Retinal pigment epithelial cell (primary cell): ENCODE measurements around the gene LSG1.

Experiments
- DNase-seq: peaks from one replicate; pipeline ENCODE4 v3.0.0-alpha.2; 2010; ENCODE audit warnings: low read depth
- H3K4me3 ChIP-seq: 2 replicates; pipeline ENCODE4 v1.5.1; 2011; ENCODE audit warnings: mild to moderate bottlenecking, low read length, control low read depth, moderate library complexity
- TF ChIP-seq, protein P1 (sequence below): conservative IDR thresholded peaks from 2 replicates; pipeline ENCODE4 v1.5.1; 2011; ENCODE audit warnings: low read depth, low read length, control low read depth, inconsistent platforms

LSG1 gene

DNA sequence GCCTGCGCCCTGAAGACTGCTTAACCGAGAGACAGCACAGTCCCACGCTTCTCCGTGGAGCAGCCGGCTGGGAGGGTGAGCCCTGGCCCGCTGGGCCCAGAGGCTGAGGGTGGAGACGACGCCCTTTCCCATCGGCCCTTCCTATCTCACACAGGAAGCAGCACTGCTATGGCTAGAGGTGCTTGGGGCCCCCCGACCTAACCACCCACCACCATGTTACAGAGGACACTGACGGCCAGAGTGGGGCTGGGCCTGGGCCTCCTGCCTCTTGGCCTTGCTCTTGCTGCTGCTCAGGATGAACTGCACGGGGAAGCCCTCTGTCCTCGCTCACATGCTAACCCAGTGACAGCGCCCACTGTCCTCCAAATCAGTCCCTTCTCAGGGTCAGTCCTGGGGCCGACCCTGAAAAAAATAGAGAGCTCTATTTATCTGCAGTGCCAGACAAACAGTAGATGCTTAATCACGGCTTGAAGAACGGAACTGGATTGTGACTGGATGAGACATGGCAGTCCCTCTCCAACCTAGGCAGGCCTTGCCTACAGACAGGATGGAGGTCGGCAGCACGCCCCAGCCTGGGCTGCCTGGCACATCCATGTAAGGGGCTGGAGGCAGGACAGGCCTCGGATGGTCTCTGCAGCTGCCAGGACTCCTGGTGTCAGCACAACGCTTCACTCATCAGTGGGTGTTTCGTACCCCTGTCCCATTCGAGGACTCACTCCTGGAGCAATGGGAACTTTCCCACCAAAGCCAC lies 53.0 kb downstream of the LSG1 start:
- TF ChIP-seq, protein P1, sequence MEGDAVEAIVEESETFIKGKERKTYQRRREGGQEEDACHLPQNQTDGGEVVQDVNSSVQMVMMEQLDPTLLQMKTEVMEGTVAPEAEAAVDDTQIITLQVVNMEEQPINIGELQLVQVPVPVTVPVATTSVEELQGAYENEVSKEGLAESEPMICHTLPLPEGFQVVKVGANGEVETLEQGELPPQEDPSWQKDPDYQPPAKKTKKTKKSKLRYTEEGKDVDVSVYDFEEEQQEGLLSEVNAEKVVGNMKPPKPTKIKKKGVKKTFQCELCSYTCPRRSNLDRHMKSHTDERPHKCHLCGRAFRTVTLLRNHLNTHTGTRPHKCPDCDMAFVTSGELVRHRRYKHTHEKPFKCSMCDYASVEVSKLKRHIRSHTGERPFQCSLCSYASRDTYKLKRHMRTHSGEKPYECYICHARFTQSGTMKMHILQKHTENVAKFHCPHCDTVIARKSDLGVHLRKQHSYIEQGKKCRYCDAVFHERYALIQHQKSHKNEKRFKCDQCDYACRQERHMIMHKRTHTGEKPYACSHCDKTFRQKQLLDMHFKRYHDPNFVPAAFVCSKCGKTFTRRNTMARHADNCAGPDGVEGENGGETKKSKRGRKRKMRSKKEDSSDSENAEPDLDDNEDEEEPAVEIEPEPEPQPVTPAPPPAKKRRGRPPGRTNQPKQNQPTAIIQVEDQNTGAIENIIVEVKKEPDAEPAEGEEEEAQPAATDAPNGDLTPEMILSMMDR: no peak
- no peak for DNase-seq
- H3K4me3 ChIP-seq: no peak overlapping the region

DNA sequence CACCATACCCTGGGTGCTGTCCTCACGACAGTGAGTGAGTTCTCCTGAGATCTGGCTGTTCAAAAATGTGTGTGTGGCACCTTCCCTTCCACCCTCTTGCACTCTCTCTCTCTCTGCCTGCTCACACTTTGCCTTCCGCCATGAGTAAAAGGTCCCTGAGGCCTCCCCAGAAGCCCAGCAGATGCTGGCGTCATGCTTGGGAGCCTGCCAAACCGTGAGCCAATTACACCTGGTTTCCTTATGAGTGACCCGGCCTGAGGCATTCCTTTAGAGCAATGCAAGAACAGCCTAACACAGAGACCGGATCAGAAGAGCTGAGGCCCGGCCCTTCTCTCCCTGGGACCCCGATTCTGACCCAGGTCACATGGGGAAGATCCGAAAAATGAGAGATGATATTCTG lies 54.2 kb downstream of the LSG1 start:
- no peak overlapping the region for H3K4me3 ChIP-seq
- DNase-seq: no peak
- TF ChIP-seq, protein P1: no peak

DNA sequence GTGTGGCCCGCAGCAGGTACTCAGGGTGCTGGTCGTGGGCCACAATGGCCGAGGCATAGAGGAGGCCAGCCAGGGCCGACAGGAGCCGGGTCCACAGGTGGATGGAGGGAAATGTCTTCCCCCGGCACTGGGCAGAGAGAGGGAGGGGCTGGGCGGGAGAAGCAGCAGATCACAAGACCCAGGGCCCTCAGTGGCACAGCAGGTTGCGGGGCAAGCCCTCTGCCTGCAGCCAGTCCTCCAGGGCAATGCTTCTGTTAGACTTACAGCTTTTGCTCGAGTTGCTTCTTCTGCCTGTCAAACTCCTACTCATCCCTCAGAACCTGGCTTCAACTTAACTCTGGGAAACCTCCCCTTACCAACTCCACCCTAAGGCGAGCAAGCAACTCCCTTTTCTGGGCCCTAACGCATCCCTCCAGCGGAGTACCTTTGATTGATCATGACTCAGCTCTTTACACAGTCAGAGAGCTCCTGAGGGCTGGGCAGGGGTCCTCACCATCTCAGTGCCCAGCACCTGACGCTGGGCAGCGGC lies 54.8 kb downstream of the LSG1 start:
- DNase-seq: no peak
- TF ChIP-seq, protein P1: no peak
- no peak overlapping the region for H3K4me3 ChIP-seq

DNA sequence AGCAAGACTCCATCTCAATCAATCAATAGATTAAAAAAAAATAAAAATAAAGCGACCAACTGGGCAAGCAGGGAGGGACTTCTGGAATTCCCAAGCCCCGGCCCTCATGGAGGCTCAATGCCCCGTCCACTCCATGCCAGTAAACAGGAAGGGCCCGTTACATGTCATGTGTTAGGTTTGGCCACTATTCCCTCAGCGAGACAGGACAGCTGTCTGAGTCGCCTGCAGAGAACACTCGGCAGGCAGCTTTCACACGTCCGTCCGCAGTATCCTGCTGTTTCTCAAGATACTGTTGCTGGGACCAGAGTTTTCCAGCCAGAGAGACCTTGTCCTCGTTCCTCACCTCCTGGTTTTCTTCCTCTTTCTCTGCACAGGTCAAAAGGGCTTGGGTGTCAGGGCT lies 56.8 kb downstream of the LSG1 start:
- TF ChIP-seq, protein P1: no peak
- no peak overlapping the region for H3K4me3 ChIP-seq
- DNase-seq: no peak

DNA sequence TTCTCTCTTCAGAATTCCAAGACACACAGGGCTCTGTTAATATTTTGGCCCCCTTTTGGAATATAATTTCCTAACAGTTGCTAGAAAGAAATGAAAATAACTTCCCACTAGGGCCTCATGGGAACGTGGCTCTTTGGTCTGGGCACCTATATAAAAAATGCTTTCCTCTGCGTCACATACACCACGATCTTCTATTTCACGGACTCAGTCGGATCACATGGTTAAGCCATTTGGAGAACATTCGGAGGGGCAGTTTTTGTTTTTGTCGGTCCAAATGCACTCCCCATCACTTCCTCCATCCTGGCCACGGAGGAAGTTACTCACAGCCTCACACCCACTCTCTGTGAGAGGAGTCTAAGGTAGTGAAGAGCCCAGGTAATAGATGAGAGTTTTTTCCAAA lies 59.8 kb downstream of the LSG1 start:
- TF ChIP-seq, protein P1: no peak
- H3K4me3 ChIP-seq: no peak overlapping the region
- DNase-seq: no peak

DNA sequence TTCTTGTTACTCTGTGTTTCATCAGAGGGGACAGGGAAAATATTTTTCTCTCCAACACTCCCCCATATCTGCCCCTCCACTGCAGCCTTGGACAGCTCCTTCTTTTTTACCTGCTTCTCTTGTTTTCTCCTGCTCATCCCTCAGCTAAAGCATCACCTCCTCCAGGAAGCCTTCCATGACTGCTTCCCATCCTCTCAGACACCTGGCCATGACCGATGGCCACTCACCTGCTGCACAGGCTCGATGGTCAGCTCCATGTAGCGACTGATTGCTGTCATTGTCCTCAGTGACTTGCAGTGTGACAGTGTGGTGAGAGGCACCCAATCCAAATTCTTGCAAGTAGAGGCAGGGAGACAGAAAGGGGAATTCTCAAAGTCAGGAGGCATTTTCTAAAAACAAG lies 61.3 kb downstream of the LSG1 start:
- TF ChIP-seq, protein P1: no peak
- no peak for DNase-seq
- no peak overlapping the region for H3K4me3 ChIP-seq

DNA sequence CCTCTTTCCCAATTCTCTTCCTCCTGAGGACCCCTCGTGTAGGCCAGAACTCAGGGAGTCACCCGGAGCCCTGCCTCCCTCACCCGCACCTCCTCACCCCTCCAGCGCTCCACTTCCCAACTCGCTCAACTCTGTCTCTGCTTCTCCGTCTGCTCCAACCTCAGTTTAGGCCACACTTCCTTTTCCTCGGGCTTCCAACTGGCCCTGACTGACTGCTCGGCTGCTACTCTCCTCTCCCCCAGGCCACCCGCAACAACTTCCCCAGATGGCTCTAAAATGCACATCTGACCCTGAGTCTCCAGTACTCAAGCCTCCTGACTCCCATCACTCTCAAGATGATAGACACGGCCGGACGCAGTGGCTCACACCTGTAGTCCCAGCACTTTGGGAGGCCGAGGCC lies 62.4 kb downstream of the LSG1 start:
- no peak overlapping the region for H3K4me3 ChIP-seq
- TF ChIP-seq, protein P1: no peak
- DNase-seq: no peak
